ENCODE data around the gene ZFP82.

ZFP82 gene

GRCh38 chr19:36363845-36364244, 54.6 kb downstream of the ZFP82 start:
- Histone ChIP-seq H3K4me1 (no peaks in the 10 kb centered on the region), H3K9ac (no peak overlapping the region), H3K79me2 (peaks cover 10% of the 10 kb centered on the region), H3K36me3 (ENCODE audit: control insufficient read depth, insufficient read depth, low read length) (no peaks in the 10 kb centered on the region), H3K4me2 (ENCODE audit: low read length) (no peak overlapping the region), H2AFZ (no peak overlapping the region), H3K27ac (no peak overlapping the region), H3K4me3 (ENCODE audit: low read depth, low read length) (no peak overlapping the region), H3K9me3 (ENCODE audit: control insufficient read depth, low read length) (no peaks in the 10 kb centered on the region), H3K27me3 (ENCODE audit: control insufficient read depth, insufficient read depth, low read length) (no peaks in the 10 kb centered on the region)
- no peak for TF ChIP-seq CTCF (IDR thresholded peaks at IDR 0.05)
